8988T (cell line): Measurements from ENCODE around the gene CTCFL.

Experiments
- DNase-seq: peaks from one replicate; pipeline ENCODE4 v3.0.0; 2011

Gene CTCFL

GRCh38 chr20:57524511-57525176 is at the start of gene CTCFL:
CTCFL (minus strand) TSS chr20:57525140; CDS start chr20:57524205, 935 bp downstream.
- no peak for DNase-seq

GRCh38 chr20:57573894-57574293 is 49.0 kb upstream of the CTCFL start:
- no peak for DNase-seq

- no peak for DNase-seq
Measured at GRCh38 chr20:57573242-57573641, 48.3 kb upstream of the CTCFL start.

GRCh38 chr20:57571782-57572416 is 47.0 kb upstream of the CTCFL start:
- no peak for DNase-seq

GRCh38 chr20:57570920-57571319 is 46.0 kb upstream of the CTCFL start:
- DNase-seq = no peak

GRCh38 chr20:57570145-57570850 is 45.4 kb upstream of the CTCFL start:
- no peak for DNase-seq

GRCh38 chr20:57568960-57569359 is 44.0 kb upstream of the CTCFL start:
- no peak for DNase-seq

GRCh38 chr20:57568088-57568896 is 43.4 kb upstream of the CTCFL start:
- no peak for DNase-seq

GRCh38 chr20:57567471-57568079 is 42.6 kb upstream of the CTCFL start:
- no peak for DNase-seq

GRCh38 chr20:57566803-57567459 is 42.0 kb upstream of the CTCFL start:
- DNase-seq = no peak

- no peak for DNase-seq
Measured at GRCh38 chr20:57566399-57566798, 41.5 kb upstream of the CTCFL start.

GRCh38 chr20:57564951-57565642 is 40.2 kb upstream of the CTCFL start:
- DNase-seq = no peak

GRCh38 chr20:57564180-57564802 is 39.4 kb upstream of the CTCFL start:
- DNase-seq = no peak

GRCh38 chr20:57563522-57563921 is 38.6 kb upstream of the CTCFL start:
- DNase-seq = no peak

- no peak for DNase-seq
Measured at GRCh38 chr20:57562541-57563465, 37.9 kb upstream of the CTCFL start.

- no peak for DNase-seq
Measured at GRCh38 chr20:57561356-57562279, 36.7 kb upstream of the CTCFL start.

- no peak for DNase-seq
Measured at GRCh38 chr20:57560554-57561355, 35.8 kb upstream of the CTCFL start, which contains the start of gene PCK1. PCK1 (plus strand) TSS chr20:57561110; CDS start chr20:57561412, 302 bp downstream.
